ENCODE measurements around the gene ZFP69.

DNA sequence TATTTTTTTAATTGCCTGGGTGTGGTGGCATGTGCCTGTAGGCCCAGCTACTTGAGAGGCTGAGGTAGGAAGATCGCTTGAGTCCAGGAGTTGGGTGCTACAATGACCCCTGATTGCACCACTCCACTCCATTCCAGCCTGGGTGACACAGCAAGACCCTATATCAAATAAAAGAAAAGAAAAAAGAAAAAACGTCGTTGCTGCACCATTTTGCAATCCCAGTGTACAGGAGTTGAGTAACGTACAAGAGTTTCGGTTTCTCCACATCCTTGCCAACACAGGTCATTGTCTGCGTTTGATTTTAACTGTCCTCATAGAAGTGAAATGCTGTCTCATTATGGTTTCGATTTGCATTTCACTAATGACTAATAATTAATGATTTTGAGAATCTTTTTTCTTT lies 62.2 kb downstream of the ZFP69 start:
- TF ChIP-seq EZH2 (IDR thresholded peaks at IDR 0.05; ENCODE audit: borderline replicate concordance, low read depth, low read length, severe bottlenecking) = no peak
- TF ChIP-seq, protein P1, sequence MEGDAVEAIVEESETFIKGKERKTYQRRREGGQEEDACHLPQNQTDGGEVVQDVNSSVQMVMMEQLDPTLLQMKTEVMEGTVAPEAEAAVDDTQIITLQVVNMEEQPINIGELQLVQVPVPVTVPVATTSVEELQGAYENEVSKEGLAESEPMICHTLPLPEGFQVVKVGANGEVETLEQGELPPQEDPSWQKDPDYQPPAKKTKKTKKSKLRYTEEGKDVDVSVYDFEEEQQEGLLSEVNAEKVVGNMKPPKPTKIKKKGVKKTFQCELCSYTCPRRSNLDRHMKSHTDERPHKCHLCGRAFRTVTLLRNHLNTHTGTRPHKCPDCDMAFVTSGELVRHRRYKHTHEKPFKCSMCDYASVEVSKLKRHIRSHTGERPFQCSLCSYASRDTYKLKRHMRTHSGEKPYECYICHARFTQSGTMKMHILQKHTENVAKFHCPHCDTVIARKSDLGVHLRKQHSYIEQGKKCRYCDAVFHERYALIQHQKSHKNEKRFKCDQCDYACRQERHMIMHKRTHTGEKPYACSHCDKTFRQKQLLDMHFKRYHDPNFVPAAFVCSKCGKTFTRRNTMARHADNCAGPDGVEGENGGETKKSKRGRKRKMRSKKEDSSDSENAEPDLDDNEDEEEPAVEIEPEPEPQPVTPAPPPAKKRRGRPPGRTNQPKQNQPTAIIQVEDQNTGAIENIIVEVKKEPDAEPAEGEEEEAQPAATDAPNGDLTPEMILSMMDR (IDR thresholded peaks at IDR 0.05; ENCODE audit: borderline replicate concordance, extremely low read depth, low read length, poor library complexity, severe bottlenecking) = no peak
